WTC11 (cell line): ENCODE results near the gene LEMD3. TPM values are rescaled to one million over a fixed set of nuclear protein-coding genes. Genes with fewer than 3 reads are reported as not detected.

Experiments
- ATAC-seq: fragments of 200-7000 bp; cut with Tn5 transposase; 2 replicates; pipeline ENCODE4 v1.10.0; 2021; ENCODE audit warnings: mild to moderate bottlenecking, moderate library complexity
- CTCF ChIA-PET: fragments of 300-600 bp; sonication (Branson Sonifier 250); formaldehyde crosslinking; loops from one replicate; lab custom pipeline; 2021; ENCODE audit warnings: antibody characterized with exemption; lab: Charles Lee
- POLR2A ChIA-PET: fragments of 350-600 bp; sonication (Branson Sonifier 250); formaldehyde crosslinking; loops from one replicate; lab custom pipeline; 2021; ENCODE audit warnings: antibody characterized with exemption; lab: Charles Lee
- DNase-seq: peaks from one replicate; pipeline ENCODE4 v3.0.0; 2021; ENCODE audit warnings: low spot score
- H3K27ac Mint-ChIP-seq: 2 replicates; pipeline ENCODE4 v1.8.0; 2021; ENCODE audit warnings: mixed read lengths
- H3K27me3 Mint-ChIP-seq: 2 replicates; pipeline ENCODE4 v1.8.0; 2021; ENCODE audit warnings: low read depth, mild to moderate bottlenecking, moderate library complexity, mixed read lengths
- H3K36me3 Mint-ChIP-seq: 2 replicates; pipeline ENCODE4 v1.8.0; 2021; ENCODE audit warnings: mixed read lengths
- H3K4me1 Mint-ChIP-seq: 2 replicates; pipeline ENCODE4 v1.8.0; 2022; ENCODE audit warnings: mixed read lengths
- H3K4me3 Mint-ChIP-seq: 2 replicates; pipeline ENCODE4 v1.8.0; 2021; ENCODE audit warnings: mild to moderate bottlenecking, moderate library complexity, mixed read lengths
- H3K9me3 Mint-ChIP-seq: 2 replicates; pipeline ENCODE4 v1.8.0; 2021; ENCODE audit warnings: mixed read lengths
- ATF3 ChIP-seq: sonication (generic); formaldehyde crosslinking; conservative IDR thresholded peaks from 2 replicates; pipeline ENCODE4 v1.8.1; 2022; ENCODE audit warnings: mild to moderate bottlenecking, missing genetic modification reagents
- CREM ChIP-seq: sonication (generic); formaldehyde crosslinking; IDR thresholded peaks from 2 replicates; pipeline ENCODE4 v1.8.1; 2022; ENCODE audit warnings: mild to moderate bottlenecking, missing genetic modification reagents, moderate library complexity
- CTCF ChIP-seq: fragments of 200-600 bp; IDR thresholded peaks from 2 replicates; pipeline ENCODE4 v1.8.0; 2022; ENCODE audit warnings: antibody characterized with exemption
- E2F5 ChIP-seq: sonication (generic); formaldehyde crosslinking; IDR thresholded peaks from 2 replicates; pipeline ENCODE4 v1.8.1; 2022; ENCODE audit warnings: mild to moderate bottlenecking, moderate library complexity, missing genetic modification reagents
- ERG ChIP-seq: fragments of 250-450 bp; sonication (Bioruptor Pico); IDR thresholded peaks from 2 replicates; pipeline ENCODE4 v1.8.0; 2021; ENCODE audit warnings: mild to moderate bottlenecking
- IRF1 ChIP-seq: sonication (generic); formaldehyde crosslinking; IDR thresholded peaks from 2 replicates; pipeline ENCODE4 v1.8.0; 2023; ENCODE audit warnings: missing genetic modification reagents
- NR1H2 ChIP-seq: sonication (generic); formaldehyde crosslinking; IDR thresholded peaks from 2 replicates; pipeline ENCODE4 v1.9.0; 2021; ENCODE audit warnings: mild to moderate bottlenecking, moderate library complexity, missing genetic modification reagents
- RORB ChIP-seq: fragments of 250-450 bp; sonication (Bioruptor Pico); IDR thresholded peaks from 2 replicates; pipeline ENCODE4 v1.9.0; 2021; ENCODE audit warnings: mild to moderate bottlenecking
- SMAD3 ChIP-seq: sonication (generic); formaldehyde crosslinking; IDR thresholded peaks from 2 replicates; pipeline ENCODE4 v1.8.0; 2022; ENCODE audit warnings: missing genetic modification reagents, mild to moderate bottlenecking, borderline replicate concordance
- SOX15 ChIP-seq: fragments of 250-450 bp; sonication (Bioruptor Pico); IDR thresholded peaks from 2 replicates; pipeline ENCODE4 v1.9.0; 2021; ENCODE audit warnings: mild to moderate bottlenecking
- USF2 ChIP-seq: sonication (generic); formaldehyde crosslinking; IDR thresholded peaks from 2 replicates; pipeline ENCODE4 v1.8.1; 2023; ENCODE audit warnings: mild to moderate bottlenecking, missing genetic modification reagents, moderate library complexity
- ZBTB21 ChIP-seq: sonication (generic); formaldehyde crosslinking; IDR thresholded peaks from 2 replicates; pipeline ENCODE4 v1.8.1; 2023; ENCODE audit warnings: mild to moderate bottlenecking, missing genetic modification reagents, borderline replicate concordance
- ZNF263 ChIP-seq: sonication (generic); formaldehyde crosslinking; IDR thresholded peaks from 2 replicates; pipeline ENCODE4 v1.8.1; 2022; ENCODE audit warnings: low read depth, mild to moderate bottlenecking, moderate library complexity, missing genetic modification reagents
- ZNF423 ChIP-seq: fragments of 250-450 bp; sonication (Bioruptor Pico); IDR thresholded peaks from 2 replicates; pipeline ENCODE4 v2.1.2; 2022; ENCODE audit warnings: mild to moderate bottlenecking, moderate library complexity
- ZNF532 ChIP-seq: fragments of 250-450 bp; sonication (Bioruptor Pico); IDR thresholded peaks from 2 replicates; pipeline ENCODE4 v1.9.0; 2021; ENCODE audit warnings: mild to moderate bottlenecking, borderline replicate concordance
- total RNA-seq: library from RNA; stranded (reverse); gene quantifications from 3 replicates; pipeline ENCODE4 v1.2.3, GENCODE V29; 2021

LEMD3 gene
- total RNA-seq, 1 experiment from 2014 or later: 31.3 TPM

- no peak for TF ChIP-seq ERG
Observed at GRCh38 chr12:65220761-65221160, 51.4 kb downstream of the LEMD3 start (continued).

GRCh38 chr12:65229441-65229840 is 60.1 kb downstream of the LEMD3 start:
- DNase-seq (no peak), ATAC-seq (no peak)
- H3K27ac Mint-ChIP-seq: no peak overlapping the region
- no peaks in the 10 kb centered on the region for H3K27me3 Mint-ChIP-seq
- H3K4me1 Mint-ChIP-seq: peaks cover 5% of the 10 kb centered on the region
- ChIA-PET CTCF (no interaction called here), POLR2A (no interaction called here)
- peaks cover 34% of the 10 kb centered on the region for H3K9me3 Mint-ChIP-seq
- peaks cover 46% of the 10 kb centered on the region for H3K36me3 Mint-ChIP-seq
- H3K4me3 Mint-ChIP-seq: no peak overlapping the region
- TF ChIP-seq SOX15 (CRISPR knock-in tag): no peak
- no peak for TF ChIP-seq ZNF532 (CRISPR knock-in tag)
- no peak for TF ChIP-seq CREM (CRISPR knock-in tag)
- TF ChIP-seq RORB: no peak

- Mint-ChIP-seq H3K27ac (no peak overlapping the region), H3K9me3 (peaks cover 26% of the 10 kb centered on the region), H3K4me1 (peaks cover 5% of the 10 kb centered on the region), H3K36me3 (peaks cover 29% of the 10 kb centered on the region), H3K27me3 (no peaks in the 10 kb centered on the region), H3K4me3 (no peak overlapping the region)
- no peak for ATAC-seq
- POLR2A ChIA-PET: interaction anchor here (1.5 kb wide), 1 partner anchor 63 kb away, joined by 4 read pairs; the partner anchor contains the start of gene LEMD3
- CTCF ChIA-PET: interaction anchor here (0.6 to 1.3 kb wide), 13 partner anchors 9 to 436 kb away, joined by 3 to 9 read pairs (median 3); partner anchors contain the start of gene LEMD3
- no peak for DNase-seq
- TF ChIP-seq E2F5 (CRISPR knock-in tag): no peak
- no peak for TF ChIP-seq ZNF263 (CRISPR knock-in tag)
- no peak for TF ChIP-seq SMAD3 (CRISPR knock-in tag)
- TF ChIP-seq NR1H2: no peak
- TF ChIP-seq ZNF423 (CRISPR knock-in tag): no peak
- TF ChIP-seq ZNF532 (CRISPR knock-in tag): no peak
- TF ChIP-seq USF2 (CRISPR knock-in tag): no peak
- no peak for TF ChIP-seq CTCF
- no peak for TF ChIP-seq ZBTB21
- TF ChIP-seq ERG: no peak
- no peak for TF ChIP-seq ATF3 (CRISPR knock-in tag)
- TF ChIP-seq IRF1 (CRISPR knock-in tag): no peak
Observed at GRCh38 chr12:65232476-65233077, 63.2 kb downstream of the LEMD3 start.
